Epidermal melanocyte (primary cell): ENCODE measurements around the gene SCD.

Experiments
- DNase-seq: peaks from one replicate; pipeline ENCODE4 v3.0.0; 2011; ENCODE audit warnings: low spot score; ENCODE audit not compliant: insufficient read length

Gene SCD

DNA sequence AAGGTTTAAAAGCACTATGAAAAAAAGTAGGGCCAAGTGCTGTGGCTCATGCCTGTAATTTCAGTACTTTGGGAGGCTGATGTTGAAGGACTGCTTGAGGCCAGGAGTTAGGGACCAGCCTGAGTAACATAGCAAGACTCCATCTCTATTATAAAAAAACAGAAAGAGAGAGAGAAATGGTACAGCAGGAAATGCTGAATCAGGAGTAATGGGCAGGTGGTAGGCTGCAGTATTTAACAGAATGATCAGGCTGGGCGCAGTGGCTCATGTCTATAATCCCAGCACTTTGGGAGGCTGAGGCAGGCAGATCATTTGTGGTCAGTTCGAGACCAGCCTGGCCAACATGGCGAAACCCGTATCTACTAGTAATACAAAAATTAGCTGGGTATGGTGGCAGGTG is 49.6 kb downstream of the SCD start:
- no peak for DNase-seq

DNA sequence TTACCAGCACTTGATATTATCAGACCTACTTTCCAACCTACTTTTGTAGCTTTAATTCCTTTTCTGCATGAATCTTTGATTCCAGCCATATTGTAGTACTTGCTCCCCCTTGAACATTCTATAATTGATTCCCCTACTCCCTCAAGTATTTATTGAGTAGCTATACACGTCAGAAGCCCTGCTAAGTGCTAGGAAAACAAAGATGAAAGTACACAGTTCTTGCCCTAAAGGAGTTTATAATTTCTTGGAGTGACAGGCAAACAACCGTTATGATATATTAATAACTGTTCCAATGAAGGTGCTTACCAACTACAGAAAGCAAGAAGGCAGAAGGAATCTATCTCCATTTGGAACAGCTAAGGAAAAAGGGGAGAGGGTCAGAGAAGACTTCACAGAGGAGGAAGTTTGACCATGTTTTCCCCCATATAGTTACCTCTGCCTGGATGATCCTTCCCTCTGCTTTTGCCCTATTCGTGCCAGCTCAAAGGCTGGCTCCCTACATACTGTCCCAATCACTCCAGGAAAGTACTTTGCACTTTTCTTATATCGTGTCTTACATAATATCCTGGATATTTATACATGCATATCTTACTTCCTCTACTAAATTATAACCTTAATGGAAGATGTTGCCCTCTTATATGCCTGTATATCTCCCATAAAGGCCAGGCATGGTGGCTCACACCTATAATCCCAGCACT is 54.7 kb downstream of the SCD start:
- DNase-seq, result no peak

DNA sequence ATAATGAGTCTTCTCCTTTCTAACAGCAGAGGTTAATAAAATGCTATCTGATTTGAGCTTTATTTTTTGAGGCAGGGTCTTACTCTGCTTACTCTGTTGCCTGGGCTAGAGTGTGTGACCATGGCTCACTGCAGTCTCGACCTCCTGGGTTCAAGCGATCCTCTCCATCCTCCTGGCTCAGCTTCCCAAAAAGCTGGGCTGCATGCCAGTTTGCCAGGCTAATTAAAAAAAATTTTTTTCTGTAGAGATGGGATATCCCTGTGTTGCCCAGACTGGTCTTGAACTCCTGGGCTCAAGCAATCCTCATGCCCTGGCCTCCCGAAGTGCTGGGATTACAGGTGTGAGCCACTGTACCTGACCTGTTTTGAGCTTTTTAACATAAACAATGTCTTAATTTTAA is 56.7 kb downstream of the SCD start:
- no peak for DNase-seq

DNA sequence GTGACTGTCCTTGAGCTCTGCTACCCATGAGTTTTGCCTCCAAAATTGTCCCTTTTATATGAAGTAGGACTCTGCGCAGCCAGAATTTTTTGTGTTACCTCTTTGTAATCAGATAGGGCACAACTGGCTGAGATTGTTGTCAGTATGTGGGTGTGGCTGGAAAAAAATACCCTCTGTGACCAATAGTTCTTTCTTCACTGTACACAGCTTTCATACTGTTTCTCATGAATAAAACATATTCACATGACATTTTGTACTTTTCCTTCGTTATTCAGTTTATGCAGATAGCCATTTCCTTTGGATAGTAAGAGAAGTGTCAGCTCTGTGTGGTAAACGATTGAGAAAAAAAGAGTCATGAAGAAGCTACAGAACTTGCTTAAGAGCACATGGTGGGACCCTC is 66.1 kb downstream of the SCD start:
- peak; percentile 29 for DNase-seq
